GM19240 (cell line): ENCODE measurements around the gene MCTP2.

Experiments
- DNase-seq: peaks from one replicate; pipeline ENCODE4 v3.0.0; 2011; ENCODE audit warnings: low spot score; ENCODE audit not compliant: insufficient read length

The MCTP2 gene

DNA sequence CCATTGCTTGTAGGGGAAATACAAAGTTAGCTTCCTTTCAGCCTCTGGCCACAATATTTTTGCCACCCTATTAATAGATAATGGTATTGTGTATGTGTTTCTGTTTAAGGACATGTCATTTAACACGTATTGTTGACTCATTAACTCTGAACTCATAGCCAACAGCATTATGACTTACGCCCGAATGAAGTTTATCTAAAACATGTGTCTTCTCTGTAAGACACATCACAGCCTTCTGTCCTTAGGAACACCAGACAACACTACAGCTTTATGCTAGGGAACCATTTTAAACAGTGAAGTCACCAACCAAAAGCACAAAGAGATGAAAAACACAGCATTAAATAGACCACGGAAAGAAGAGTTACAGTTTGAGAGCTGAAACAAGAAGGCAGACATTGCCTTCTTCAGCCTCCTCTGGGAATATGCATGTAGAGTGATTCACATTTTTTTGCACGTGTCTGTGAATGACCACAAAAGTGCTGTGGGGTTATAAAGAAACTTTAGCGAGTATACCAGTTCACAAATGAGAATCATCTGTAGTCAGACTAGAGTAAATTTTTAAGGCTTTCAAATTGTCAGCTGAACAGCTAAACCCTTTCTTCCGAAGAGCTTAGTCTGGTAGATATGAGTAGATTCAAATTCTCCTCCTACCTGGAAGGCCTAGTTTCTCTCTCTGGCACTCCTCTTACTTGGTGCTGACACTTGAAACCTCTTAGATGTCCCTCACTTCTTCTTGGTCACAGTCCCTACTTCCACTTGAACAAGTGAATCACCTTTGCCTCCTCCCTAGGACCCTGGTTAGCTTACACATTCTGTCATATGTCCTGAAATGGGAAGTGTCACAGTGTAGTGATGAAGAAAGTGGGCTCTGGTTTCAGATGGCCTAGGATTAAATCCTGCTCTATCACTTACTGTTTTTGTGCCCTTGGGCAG is 32.2 kb downstream of the MCTP2 start:
- DNase-seq, result no peak

DNA sequence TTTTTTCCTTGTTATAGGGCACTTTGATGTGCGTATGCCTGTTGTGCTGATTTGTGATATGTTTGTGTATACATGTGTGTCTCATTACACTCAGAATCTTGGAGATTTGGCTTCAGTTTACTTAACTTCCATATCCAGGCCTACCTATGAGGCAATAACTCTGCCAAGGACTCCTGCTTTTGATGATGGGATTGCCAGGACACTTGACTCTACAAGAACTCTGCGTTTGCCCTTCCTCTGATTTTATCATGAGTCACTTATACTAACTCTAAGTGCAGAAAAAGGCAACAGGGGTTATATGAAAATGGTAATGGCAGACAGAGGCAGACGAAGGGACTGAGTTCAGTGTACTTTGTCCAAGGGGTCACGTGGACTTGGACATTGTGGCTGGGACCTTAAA is 33.6 kb downstream of the MCTP2 start:
- no peak for DNase-seq

DNA sequence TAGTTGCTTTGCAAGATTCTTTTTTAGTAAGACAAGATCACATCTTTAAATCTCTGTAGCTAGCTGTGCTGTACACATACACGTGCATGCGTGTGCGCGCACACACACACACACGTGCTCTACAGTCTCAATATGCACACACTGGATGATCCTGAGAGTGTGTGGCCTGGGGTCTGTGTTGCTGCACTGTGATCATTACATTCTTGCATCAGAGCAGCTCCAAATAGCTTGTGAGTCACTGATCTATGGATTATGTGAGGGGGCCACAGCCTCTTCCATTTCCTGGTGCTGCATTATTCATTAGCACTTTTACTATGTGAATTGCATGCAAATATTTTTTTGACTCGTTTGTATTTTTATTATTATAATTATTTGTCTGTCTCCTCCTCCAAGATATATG is 34.6 kb downstream of the MCTP2 start:
- no peak for DNase-seq

DNA sequence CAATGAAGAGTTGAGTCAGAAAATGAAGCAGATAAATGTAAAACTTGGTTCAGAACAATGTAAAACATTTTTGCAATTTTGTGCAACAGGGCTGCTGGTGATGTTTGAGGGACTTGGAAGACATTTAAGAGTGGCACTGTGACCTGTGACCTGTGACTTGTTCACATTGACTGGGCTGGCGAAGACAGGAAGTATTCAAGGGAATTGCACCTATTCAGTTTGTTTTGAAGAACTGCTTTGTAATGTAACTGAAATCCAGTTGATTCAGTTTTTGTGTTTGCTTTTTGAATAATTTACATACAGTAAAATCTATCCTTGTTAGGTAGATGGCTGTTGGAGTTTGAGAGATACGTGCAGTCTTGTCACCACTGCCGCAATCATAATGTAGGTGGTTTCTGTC is 35.4 kb downstream of the MCTP2 start:
- DNase-seq, result no peak

DNA sequence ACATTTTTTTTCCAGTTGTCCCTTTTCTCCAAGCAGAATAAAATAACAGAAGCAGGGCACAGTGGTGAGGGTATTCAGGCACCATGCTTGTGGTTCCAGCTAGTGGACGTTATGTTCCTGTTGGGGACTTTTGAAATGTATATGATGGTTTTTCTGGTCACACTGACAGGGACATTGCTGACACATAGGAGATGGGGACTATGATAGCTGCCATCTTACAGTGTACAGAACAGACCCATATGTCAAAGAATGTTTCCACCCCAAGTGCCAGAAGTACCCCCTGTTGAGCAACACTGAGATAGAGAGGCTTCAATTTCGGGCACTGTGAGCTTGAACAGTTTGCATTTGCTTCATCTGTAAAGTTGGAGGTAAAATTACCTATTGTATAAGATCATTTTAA is 38.6 kb downstream of the MCTP2 start:
- no peak for DNase-seq

DNA sequence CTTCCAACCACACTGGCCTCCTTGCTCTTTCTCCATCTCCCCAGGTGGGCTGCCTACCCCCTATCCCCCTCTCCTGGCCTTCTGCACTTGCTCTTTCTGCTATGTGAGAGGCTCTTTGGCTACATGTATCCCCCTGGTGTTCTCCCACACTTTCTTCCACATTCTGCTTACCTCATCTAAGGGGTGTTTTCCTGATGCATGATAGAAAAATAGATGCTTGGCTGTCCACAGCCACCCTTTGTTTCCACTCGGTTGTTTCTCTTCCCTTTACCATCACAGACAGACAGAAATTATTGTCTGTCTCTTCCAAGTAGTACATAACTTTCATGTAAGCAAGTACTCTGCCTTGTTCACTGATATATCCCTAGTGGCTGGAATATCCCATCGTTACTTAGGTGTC is 39.2 kb downstream of the MCTP2 start:
- DNase-seq, result no peak

DNA sequence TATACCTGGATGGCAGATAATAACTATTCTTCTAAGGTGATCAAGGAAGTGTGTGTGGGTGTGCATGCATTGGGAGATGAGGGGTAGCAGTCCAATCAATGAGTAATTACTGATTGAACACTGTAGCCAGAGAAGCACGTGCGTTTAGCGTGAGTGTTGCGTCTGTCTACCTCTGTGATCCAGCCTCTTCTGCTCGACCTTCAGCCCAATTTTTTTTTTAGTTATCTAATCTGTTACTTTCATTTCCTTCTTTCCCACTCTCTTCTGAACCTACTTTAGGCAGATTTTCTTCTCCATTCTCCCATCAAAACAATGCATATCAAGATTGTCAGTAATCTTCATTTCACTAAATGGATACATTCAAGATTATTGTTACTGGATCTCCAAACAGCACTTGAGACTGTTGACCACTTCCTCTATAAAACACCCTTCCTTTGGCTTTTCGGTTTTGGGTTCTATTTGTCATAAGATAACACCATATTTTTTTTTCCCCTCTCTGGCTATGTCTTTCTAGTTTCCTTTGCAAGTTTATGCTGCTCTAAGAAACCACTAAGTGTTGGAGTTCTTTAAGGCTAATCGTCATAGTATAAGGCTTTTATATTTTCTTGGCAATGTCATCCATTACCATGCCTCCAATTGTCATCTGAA is 41.0 kb downstream of the MCTP2 start:
- no peak for DNase-seq

DNA sequence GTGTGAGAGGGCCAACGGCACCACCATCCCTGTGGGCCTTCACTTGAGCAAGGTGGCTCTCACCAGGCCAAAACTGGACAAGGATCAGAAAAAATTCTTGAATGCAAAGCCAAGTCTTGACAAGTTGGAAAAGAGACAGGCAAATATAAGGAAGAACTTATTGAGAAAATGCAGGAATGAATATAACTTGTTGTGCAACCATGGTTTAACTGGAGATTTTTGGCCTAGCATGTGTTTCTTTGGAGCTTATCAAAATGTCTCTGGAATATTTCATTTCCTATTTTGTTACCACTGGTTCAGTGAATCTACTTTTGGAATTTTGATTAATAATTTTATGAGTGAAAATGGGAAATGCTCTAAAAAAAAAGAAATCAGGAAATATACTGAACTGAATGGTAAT is 42.5 kb downstream of the MCTP2 start:
- DNase-seq, result no peak

DNA sequence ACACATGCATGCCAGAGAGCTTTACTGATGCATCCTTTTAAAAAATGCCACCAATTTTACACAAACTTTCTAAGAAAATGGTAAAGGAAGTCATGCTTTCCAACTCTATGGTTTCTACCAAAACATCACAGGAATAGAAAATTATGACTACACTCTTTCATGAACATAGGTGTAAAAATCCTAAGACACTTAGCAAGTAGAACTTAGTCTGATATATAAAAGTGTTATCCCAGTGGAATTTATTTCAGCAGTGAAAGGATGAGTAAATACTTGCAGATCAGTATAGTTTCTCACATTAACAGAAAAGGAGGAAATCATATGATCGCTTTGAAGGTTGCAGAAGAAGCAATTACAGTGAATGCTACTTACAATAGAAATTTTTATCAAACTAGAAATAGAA is 43.4 kb downstream of the MCTP2 start:
- no peak for DNase-seq

DNA sequence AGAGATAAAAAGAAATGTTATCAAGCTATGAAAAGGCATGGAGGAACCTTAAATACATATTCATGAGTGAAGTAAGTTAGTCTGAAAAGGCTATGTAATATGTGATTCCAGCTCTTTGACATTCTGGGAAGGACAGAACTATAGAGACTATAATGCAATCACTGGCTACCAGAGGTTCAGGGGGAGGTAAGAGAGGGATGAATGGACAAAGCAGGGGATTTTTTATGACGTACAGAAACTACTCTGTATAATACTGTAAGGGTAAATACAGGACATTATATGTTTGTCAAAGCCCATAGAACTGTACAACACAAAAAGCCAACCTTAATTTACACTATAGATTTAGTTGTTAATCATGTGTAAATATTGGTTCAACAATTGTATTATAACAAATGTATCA is 46.1 kb downstream of the MCTP2 start:
- DNase-seq, result no peak

DNA sequence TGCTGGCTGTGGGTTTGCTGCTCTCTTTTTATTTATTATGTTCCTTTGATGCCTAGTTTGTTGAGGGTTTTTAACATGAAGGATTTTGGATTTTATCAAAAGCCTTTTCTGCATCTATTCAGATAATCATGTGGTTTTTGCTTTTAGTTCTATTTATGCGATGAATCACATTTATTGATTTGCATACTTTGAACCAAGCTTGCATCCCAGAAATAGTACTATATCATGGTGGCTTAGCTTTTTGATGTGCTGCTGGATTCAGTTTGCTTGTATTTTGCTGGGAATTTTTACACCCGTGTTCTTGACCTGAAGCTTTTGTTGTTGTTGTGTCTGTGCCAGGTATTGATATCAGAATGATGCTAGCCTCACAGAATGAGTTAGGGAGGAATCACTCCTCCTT is 48.4 kb downstream of the MCTP2 start:
- DNase-seq, result no peak

DNA sequence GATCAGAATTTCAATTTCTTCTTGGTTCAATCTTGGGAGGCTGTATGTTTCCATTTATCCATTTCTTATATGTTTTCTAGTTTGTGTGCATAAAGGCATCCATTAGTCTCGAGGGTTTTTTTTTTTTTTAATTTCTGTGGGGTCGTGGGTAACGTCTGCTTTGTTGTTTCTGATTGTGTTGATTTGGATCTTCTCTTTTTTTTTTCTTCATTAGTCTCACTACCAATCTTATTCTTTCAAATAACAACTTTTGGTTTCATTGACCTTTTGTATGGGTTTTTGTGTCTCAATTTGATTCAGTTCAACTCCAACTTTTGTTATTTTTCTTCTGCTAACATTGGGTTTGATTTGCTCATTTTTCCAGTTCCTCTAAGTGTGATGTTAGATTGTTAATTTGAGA is 48.9 kb downstream of the MCTP2 start:
- no peak for DNase-seq

DNA sequence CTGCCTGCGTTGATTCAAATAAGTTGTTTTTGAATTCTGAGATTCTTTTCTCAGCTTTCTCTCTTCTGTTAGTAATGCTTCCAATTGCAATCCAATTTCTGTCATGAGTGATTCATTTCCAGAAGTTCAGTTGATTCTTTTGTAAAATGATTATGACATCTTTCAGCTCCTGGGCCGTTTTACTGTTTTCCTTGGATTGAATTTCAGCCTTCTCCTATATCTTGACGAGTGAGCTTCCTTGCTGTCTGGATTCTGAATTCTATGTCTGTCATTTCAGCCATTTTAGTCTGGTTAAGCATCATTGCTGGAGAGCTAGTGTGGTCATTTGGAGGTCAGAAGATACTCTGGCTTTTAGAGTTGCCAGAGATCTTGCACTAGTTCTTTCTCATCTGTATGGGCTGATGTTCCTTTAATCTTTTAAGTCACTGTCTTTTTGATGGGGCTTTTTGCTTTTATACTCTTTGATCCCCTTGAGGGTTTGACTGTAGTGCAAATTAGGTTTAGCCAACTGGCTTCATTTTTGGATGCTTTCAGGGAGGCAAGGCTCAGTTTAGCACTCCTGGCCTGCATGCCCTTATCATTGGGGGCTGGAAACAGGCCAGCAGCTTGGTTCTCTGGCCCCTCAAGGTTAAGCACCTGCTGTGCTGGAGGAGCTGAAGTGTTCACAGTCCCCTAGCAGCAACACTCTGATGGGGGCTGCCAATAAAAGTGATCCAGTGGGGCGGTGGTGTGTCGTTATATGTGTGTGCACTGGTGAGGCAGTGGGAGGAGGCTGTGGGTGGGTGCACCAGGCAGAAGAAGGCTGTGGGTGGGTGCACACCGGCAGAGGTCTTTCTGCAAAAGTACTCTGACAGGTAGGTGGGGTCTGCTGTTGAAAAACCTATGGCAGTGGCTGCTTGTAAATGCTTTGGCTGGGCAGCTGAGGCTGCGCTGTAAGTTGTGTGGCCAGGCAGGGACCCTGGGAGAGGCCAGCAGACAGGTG is 51.2 kb downstream of the MCTP2 start:
- no peak for DNase-seq

DNA sequence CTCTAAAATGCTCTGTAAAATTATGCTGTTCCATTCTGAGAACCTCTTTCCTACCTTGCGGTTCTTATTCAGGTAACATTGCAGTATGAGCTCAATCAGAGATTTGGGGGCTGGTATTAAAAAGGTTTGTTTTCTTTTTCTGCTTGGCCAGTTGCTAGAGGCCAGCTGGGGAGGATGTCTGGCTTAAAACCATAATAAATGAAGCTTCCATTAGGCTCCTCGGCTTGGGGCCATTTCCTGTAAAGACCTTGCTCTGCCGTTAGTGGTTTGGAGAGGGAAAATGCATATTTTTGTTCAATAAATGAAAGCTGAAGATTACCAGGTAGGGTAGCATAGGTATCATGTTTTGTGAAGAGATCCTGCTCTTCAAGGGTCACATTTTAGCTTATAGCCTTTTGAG is 55.2 kb downstream of the MCTP2 start:
- DNase-seq, result no peak

DNA sequence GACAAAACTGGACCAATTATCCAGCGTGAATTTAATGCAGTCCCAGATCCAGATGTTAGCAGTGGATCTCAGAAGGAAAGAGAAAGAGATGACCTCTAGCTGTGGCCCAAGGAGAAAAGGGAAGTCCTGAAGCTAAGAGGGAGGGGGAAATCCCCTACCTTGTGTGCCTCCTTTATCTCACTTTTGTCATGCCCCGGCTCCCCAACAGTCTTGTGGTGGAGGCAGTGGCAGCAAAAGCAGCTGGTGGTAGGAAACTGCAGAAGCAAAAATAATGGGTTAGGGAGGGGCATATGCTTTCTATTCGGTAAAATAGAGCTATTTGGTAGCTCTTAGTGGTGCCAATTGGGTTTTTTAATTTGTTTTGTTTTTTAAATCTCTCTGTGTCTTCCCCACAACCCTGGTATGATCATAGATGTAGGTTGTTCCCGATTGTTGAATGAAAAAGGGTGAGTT is 56.5 kb downstream of the MCTP2 start:
- peak; percentile 23 for DNase-seq

DNA sequence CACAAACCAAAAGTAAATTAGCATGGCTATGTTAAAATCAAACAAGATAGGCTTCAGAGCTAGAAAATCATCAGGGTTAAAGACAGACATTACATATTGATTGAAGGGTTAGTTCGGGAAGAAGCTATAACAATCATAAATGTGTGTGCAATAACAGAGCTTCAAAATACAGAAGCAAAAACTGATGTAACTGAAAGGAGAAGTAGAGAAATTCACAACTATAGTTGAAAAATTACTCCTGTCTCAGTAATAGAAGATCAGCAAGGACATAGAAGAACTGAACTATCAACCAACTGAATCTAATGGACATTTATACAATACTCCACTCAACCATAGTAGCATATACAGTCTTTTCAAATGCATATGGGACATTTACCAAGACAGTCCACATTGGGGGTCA is 59.4 kb downstream of the MCTP2 start:
- no peak for DNase-seq

DNA sequence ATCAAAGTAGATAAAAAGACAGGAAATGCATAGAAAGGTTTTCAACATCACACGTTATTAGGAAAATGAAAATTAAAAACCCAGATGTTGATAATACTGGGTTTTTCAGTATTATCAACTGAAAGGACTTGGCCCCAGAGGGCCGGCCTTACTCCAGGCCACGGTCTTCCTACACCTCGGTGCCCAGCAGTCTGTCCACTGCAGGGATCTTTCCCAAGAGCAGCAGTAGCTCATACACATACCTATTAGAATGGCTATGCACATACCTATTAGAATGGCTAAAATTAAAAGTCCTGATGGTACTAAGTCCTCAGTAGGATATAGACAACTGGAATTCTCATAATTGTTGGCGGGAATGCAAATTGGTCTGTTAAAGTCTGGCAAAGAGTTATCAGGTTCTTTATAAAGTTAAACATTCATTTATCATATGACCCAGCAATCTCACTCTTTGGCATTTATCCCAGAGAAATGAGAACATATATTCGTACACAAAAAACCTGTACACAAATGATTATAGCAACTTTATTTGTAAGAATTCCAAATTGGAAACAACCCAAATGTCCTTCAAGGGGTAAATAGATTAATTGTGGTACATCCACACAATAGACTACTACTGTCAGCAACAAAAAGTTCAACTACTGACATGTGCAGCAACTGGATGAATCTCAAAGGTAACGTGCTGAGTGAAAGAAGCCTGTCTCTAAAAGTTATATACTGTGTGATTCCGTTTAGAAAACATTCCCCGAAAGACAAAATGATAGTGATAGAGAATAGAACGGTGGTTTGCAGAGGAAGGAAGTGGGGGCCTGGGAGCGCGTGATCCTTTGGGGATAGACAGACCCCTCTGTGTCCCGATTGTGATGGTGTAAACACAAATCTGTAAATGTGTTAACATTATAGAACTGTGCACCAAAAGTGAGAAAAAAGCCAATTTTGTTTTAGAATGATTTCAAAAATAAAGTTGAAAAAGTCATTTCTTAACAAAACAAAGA is 62.3 kb downstream of the MCTP2 start:
- DNase-seq, result no peak

DNA sequence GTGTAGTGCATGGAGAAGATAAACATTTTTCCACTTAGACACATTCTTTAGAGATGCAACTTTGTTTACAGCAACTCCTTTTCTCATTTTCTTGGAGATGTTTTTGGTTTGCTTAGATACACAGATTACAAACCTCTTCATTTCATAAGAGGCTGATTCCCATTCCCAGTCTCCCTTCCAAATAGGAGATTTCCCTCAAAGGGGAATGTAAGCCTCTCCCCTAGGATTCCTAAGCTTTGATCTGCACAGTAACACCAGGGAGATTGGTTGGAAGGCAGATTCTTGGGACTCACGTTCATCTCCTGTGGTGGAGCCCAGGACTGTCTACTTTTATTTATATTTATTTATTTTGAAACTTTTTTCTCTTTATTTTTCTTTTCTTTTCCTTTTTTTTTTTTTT is 63.2 kb downstream of the MCTP2 start:
- DNase-seq, result no peak

DNA sequence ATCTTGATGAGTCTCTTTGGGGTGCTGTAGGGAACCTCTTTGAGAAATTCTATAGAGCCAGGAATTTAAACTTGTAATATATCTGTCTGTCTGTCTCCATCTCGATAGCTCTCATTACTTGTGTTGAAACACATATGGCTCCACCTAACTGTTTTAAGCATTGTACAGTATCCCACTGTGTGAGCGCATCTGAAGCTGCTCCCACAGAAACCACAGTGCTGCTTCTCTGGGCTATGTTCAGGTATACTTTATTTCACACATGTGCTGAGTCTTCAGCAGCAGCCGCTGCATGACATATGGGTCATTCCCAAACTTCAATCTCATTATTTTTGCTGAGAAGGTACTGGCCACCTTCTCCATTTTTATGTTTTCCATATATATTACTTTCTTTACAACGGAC is 63.9 kb downstream of the MCTP2 start:
- DNase-seq, result no peak

DNA sequence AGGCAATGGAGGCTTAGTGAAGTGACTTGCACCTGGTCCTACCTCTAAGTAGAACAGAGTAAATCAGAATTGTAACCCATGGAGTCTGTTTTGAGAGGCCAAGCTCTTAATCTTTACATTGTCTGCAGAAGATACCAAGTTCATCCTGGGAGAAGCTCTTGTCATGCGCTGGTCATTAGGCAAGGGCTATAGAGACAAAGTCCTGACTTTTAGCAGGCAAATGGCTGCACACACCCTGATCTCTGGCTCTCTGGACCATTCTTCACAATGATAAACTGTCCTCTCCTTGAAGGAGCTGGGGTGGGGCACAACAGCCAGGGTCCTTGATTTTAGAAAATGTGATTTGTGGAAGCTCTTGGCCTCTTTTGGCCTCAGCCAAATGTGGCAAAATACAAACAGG is 65.4 kb downstream of the MCTP2 start:
- DNase-seq, result no peak

DNA sequence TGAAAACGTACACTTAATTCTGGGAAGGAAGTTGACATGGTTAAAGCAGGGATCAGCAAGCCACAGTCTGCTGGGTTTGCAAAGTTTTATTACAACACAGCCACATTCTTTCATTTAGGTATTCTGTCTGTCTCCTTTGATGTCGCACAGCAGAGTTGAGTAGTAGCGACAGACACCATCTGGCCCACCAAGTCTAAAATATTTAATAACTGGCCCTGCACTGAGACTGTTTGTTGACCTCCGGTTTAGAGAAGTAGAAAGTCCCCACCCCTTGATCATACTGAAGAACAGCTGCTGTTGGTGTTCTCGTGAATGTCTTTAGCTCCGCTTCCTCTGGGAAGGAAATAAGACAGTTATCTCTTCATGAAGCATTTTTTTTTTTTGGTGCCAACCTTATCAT is 66.2 kb downstream of the MCTP2 start:
- DNase-seq, result no peak
